GOT3 (cell line): Measurements from ENCODE around the gene STRIP1.

ENCODE experiments used
- DNase-seq: peaks from one replicate; lab custom pipeline; 2025; ENCODE audit warnings: mixed read lengths; lab: John Stamatoyannopoulos, UW

STRIP1 gene

GRCh38 chr1:110053552-110054428 lies 19.4 kb downstream of the STRIP1 start:
- DNase-seq, result no peak

- no peak for DNase-seq
Observed at GRCh38 chr1:110055493-110056284, 21.3 kb downstream of the STRIP1 start.

- DNase-seq, result no peak
Observed at GRCh38 chr1:110056285-110056683, 21.9 kb downstream of the STRIP1 start.

GRCh38 chr1:110056776-110057175 lies 22.4 kb downstream of the STRIP1 start:
- DNase-seq, result no peak

GRCh38 chr1:110057963-110058518 lies 23.6 kb downstream of the STRIP1 start:
- DNase-seq, result no peak

GRCh38 chr1:110058591-110058990 lies 24.2 kb downstream of the STRIP1 start:
- DNase-seq, result no peak

- no peak for DNase-seq
Observed at GRCh38 chr1:110059133-110059863, 24.9 kb downstream of the STRIP1 start.

GRCh38 chr1:110060034-110060661 lies 25.7 kb downstream of the STRIP1 start:
- DNase-seq, result no peak

- no peak for DNase-seq
Observed at GRCh38 chr1:110060662-110061060, 26.2 kb downstream of the STRIP1 start.

- DNase-seq, result no peak
Observed at GRCh38 chr1:110061341-110061740, 26.9 kb downstream of the STRIP1 start.

- no peak for DNase-seq
Observed at GRCh38 chr1:110062612-110063011, 28.2 kb downstream of the STRIP1 start.

GRCh38 chr1:110063781-110064180 lies 29.4 kb downstream of the STRIP1 start:
- no peak for DNase-seq

GRCh38 chr1:110064576-110065337 lies 30.3 kb downstream of the STRIP1 start:
- no peak for DNase-seq

- no peak for DNase-seq
Observed at GRCh38 chr1:110065841-110066240, 31.4 kb downstream of the STRIP1 start.

- no peak for DNase-seq
Observed at GRCh38 chr1:110067479-110067892, 33.1 kb downstream of the STRIP1 start.

- DNase-seq, result no peak
Observed at GRCh38 chr1:110067893-110068645, 33.6 kb downstream of the STRIP1 start.

GRCh38 chr1:110068646-110069403 lies 34.4 kb downstream of the STRIP1 start:
- no peak for DNase-seq

GRCh38 chr1:110069404-110070281 lies 35.2 kb downstream of the STRIP1 start:
- no peak for DNase-seq
